HG03457 (cell line): Measurements from ENCODE around the gene BATF3.
A peak's percentile ranks its signal among the peaks of the same experiment; 100 is the strongest.

Experiments used
- ATAC-seq: cut with Tn5 transposase; IDR thresholded peaks from one replicate; pipeline ENCODE4 v1.9.1; 2021; ENCODE audit warnings: moderate number of reproducible peaks; ENCODE audit not compliant: unreplicated experiment

The BATF3 gene

GRCh38 chr1:212686069-212686468 lies 13.6 kb downstream of the BATF3 start:
- no peak for ATAC-seq

GRCh38 chr1:212685429-212685828 lies 14.2 kb downstream of the BATF3 start:
- ATAC-seq: no peak

GRCh38 chr1:212684521-212685090 lies 15.0 kb downstream of the BATF3 start:
- no peak for ATAC-seq

DNA sequence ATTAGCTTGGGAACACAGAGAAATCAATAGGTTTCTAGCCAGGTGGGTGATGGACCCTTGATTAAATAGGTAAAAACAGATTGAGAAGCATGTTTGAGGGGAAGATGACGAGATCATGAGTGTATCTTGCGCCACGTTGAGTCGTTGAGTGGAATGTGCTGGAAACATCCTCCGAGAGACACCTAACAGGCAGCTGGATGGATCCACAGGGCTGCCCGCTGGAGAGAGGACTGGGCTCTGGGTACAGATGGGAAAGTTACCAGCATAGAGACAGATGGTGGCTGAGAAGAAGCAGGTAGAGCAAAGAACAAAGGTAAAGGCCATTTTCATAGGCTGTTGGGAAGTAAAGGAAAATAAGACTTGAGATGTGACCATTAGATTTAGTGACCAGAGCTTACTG lies 15.6 kb downstream of the BATF3 start:
- ATAC-seq: no peak

DNA sequence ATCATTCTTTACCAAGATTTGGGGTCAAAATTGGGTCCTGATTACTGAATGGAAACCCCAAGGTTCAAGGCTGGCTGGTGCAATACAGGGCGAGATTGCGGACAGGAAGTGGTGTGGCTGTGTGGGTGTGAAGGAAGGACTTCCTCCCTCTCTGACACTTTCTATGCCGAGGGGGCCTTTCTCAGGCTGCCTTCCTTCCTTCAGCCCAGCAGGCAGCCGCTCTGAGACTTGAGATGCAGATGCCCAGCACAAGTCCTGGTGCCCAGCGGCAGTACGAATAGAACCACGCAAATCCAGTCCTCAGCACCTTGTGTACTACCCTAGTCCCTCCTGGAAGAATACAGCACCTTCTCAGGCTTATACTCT lies 16.3 kb downstream of the BATF3 start:
- ATAC-seq: peak; percentile 53

DNA sequence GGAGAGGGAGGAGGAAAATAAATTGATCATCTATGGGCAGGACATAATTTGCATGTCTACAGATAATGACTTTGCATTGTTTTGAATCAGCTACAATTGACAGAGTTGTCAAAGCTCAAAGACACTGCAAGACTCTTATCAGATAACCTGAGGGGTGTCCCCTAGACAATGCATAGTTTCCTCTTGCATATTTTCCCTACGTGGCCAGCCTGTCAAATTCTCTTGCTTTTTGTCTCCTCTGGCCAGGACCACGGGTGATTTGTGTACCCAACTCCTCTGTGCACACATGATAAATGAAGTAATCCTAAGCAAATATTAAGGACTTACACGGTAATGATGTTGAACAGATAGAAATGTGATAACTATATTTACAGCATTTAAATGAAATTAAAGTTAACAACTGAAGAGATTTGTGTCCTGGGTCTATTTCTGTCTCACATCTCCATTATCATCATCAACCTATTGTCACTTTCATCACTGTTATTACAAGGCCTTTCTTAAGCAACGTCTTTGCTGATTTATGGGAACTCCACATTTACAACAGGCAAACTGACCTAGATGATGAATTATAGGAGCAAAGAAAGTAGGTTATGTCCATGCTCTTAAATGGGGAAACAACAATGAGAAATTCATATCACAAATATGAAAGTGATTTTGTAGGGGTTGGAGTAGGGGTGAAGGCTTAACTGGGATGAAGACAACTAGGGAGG lies 18.8 kb downstream of the BATF3 start:
- no peak for ATAC-seq

DNA sequence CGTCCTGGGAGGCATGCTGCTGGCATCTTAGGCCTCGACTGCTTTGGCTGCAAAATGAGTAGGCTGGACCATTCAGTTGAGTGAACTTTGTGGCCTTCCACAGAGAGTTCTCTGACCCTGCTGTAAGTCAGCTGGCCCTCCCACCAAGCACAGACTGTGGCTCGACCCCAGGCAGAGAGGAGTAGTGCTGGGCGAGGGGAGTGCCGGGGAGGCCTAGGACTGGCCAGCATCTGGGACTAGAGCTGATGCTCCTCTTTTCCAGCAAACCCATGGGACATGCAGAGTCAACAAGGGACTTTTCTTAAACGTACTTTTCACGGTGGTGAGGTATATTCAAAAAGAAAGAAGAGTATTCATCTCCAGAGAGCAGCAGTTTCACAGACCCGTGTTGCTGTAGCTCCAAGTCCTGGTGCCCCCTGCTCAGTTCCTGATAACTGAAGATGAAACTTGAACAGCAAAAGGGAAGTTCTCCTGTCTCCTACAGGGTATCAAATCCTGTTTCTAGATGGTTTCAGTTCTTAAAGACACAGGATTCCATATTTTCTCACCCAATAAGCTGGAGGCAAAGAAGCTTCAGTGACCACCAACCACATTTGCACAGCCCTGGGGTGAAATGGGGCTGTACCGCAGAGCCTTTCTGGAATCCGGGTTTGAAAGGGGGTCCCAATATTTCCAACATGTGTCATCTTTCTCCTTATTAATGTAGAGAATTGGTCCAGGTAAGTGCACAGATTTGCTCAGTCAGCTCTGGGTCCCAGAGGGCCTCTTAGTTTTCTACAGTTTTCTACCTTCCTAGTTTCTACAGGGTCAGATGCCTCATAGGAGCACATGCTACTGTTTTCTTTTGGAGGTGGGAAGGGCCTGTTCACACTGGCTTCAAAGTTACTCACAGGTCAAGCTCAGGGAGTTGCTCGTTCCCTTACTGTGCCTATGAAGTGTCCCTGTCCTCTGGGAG lies 20.9 kb downstream of the BATF3 start:
- peak; percentile 50 for ATAC-seq

DNA sequence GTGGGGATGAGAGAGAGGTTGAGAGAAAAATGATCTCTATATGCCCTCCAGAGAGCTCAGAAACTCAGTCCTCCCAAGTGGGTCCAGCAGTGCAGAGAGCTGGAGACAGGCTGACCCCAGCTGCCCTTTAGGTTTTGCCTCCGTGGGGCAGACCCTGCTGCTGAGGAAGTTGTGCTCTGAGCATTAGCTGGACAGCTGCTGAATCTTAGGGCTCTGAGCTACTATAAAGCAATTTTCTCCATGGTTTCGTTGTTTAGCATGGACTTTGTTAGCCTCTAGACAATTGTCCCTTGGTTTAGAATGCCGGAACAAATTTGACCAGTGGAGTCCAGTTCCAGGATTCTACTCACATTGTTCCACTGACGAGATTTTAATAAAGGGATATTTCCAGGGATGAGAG lies 22.1 kb downstream of the BATF3 start:
- ATAC-seq: no peak

DNA sequence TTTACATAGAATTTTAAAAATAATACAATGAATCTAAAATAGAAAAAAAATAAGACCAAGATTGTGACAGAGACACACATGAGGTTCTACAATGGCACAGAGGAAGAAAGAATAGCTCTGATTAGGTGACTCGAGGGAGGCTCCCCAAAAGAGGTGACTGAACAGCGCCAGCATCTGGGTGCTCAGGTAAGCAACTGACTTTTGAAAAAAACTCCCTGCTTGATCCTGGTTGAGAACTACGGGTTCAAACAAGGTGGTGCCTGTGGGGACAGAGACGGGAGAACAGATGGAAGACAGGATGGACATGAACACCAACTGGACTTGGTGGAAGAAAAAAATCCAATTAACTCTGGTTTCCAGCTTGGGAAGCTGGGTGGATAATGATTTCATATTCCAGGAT lies 22.5 kb downstream of the BATF3 start:
- no peak for ATAC-seq

DNA sequence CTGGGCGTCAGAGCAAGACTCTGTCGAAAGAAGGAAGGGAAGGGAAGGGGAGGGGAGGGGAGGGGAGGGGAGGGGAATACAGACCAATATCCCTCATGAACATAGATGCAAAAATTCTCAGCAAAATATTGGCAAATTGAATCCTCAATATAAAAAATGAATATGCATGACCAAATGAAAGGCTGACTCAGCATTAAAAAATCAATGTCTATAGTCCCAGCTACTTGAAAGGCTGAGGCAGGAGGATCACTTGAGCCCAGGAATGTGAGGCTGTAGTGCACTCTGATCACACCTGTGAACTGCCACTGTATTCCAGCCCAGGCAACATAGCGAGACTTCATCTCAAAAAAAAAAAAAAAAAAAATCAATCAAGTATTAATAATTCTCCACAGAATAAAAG lies 24.0 kb downstream of the BATF3 start:
- ATAC-seq: no peak

GRCh38 chr1:212674872-212675271 lies 24.8 kb downstream of the BATF3 start:
- ATAC-seq: no peak

DNA sequence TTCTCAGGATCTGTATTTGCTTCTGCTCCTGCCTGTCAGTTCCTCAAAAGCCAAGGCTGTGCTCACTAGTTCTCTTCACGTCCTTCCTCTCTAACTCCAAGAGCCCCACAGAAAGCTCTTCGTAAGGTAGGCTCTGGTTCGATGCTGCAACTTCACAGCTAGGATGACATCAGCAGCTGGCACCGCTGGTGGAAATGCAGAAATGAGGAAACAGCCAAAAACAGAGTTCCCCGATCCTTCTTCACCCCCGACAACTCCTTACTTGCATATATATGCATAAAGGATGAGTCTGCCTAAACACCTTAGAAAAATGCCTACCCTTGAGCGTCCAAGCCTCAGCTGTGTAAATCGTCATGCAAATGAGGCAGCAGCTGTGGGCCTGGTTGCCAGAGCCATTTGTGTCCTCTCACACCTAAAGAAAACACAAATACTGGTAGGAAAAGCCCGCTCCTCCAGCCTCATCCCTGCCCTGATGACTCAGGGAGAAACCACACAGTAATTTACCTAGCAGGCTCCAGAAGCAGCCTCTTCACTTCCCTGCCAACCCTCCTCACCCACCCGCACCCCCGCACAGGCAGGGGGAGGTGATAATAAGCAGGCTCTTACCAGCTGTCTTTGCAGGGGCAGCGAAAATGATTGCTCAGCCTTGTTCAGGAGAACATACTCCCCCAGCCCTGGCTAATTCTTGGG lies 28.2 kb downstream of the BATF3 start:
- ATAC-seq: no peak

GRCh38 chr1:212670882-212671281 lies 28.8 kb downstream of the BATF3 start:
- no peak for ATAC-seq

DNA sequence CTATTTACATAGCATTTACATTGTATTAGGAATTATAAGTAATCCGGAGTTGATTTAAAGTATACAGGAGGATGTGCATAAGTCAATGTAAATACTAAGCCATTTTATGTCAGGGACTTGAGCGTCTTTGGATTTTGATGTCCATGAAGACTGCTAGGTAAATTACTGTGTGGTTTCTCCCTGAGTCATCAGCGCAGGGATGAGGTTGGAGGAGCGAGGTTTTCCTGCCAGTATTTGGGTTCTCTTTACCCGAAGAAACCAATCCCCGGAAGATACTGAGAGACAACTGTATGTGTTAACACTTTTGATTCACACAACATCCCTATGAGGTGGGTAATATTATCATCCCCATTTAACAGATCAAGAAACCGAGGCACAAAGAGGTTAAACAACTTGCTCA lies 29.3 kb downstream of the BATF3 start:
- no peak for ATAC-seq

DNA sequence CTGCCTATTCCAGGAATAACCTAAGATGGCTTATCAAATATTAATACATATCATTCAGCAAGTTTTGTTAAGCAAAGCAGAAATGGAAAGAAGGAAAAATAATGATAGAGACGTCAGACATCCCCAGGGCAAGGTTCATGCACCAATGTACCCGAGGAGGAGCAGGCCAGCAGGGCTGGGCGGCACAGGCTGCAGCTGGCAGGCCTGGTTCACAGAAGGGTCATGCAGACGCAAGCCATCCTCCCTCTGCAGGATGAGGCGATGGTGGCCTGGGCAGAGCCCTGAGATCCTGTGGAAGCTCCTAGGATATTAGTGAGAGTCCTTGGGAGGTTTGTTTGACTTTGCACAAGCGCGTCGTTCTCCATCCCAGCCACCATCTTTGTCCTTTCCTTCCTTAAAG lies 30.0 kb downstream of the BATF3 start:
- ATAC-seq: no peak

GRCh38 chr1:212669102-212669501 lies 30.5 kb downstream of the BATF3 start:
- ATAC-seq: no peak

GRCh38 chr1:212668477-212668876 lies 31.2 kb downstream of the BATF3 start:
- ATAC-seq: no peak

GRCh38 chr1:212667223-212668139 lies 32.2 kb downstream of the BATF3 start:
- no peak for ATAC-seq

- ATAC-seq: no peak
Observed at GRCh38 chr1:212666116-212666775, 33.4 kb downstream of the BATF3 start.
